ENCODE results near the gene PPT1. TPM values are rescaled to one million over a fixed set of nuclear protein-coding genes. Genes with fewer than 3 reads are reported as not detected.
A peak's percentile ranks its signal among the peaks of the same experiment; 100 is the strongest.
"Not testable (repeated sequence)": the region's sequence is repeated elsewhere in the genome, so short reads cannot be mapped to it uniquely, and the experiment has no call there.

PPT1 gene
- total RNA-seq, 1 donor from 2014 or later = 41.0 TPM

GRCh38 chr1:40092241-40092640 is 4.8 kb downstream of the PPT1 start:
- no peak for ATAC-seq

GRCh38 chr1:40090652-40091355 is 6.2 kb downstream of the PPT1 start:
- no peak for ATAC-seq

- ATAC-seq = not testable (repeated sequence)
Measured at GRCh38 chr1:40084750-40085149, 12.3 kb downstream of the PPT1 start.

- no peak for ATAC-seq
Measured at GRCh38 chr1:40081871-40082270, 15.2 kb downstream of the PPT1 start.

GRCh38 chr1:40079774-40080400 is 17.2 kb downstream of the PPT1 start:
- ATAC-seq = no peak

GRCh38 chr1:40078512-40079333 is 18.3 kb downstream of the PPT1 start:
- ATAC-seq = peak; percentile 71

- peak; percentile 61 for ATAC-seq
Measured at GRCh38 chr1:40076895-40077312, 20.1 kb downstream of the PPT1 start.

- no peak for ATAC-seq
Measured at GRCh38 chr1:40075266-40075665, 21.8 kb downstream of the PPT1 start.

- ATAC-seq = no peak
Measured at GRCh38 chr1:40073062-40073461, 24.0 kb downstream of the PPT1 start.

- ATAC-seq = no peak
Measured at GRCh38 chr1:40072142-40072541, 24.9 kb downstream of the PPT1 start.

GRCh38 chr1:40067851-40068250 is 29.2 kb downstream of the PPT1 start:
- ATAC-seq = no peak

GRCh38 chr1:40067023-40067422 is 30.0 kb downstream of the PPT1 start:
- no peak for ATAC-seq

- ATAC-seq = peak; percentile 48
Measured at GRCh38 chr1:40064797-40065499, 32.1 kb downstream of the PPT1 start.

- ATAC-seq = peak; percentile 40
Measured at GRCh38 chr1:40059960-40060750, 36.9 kb downstream of the PPT1 start.

- peak; percentile 57 for ATAC-seq
Measured at GRCh38 chr1:40059338-40059959, 37.6 kb downstream of the PPT1 start.

GRCh38 chr1:40058453-40059337 is 38.4 kb downstream of the PPT1 start:
- ATAC-seq = no peak

- ATAC-seq = no peak
Measured at GRCh38 chr1:40058097-40058452, 39.0 kb downstream of the PPT1 start.

GRCh38 chr1:40057310-40058030 is 39.6 kb downstream of the PPT1 start:
- no peak for ATAC-seq

- ATAC-seq = no peak
Measured at GRCh38 chr1:40056519-40057309, 40.3 kb downstream of the PPT1 start.
